Measurements from ENCODE around the gene ADAMTS17. TPM values are rescaled to one million over a fixed set of nuclear protein-coding genes. Genes with fewer than 3 reads are reported as not detected.
A peak's percentile ranks its signal among the peaks of the same experiment; 100 is the strongest.
"Not testable (repeated sequence)": the region's sequence is repeated elsewhere in the genome, so short reads cannot be mapped to it uniquely, and the experiment has no call there.

Gene ADAMTS17
- polyA plus RNA-seq, 10 donors = 3.6 to 8.1 (median 5.5) TPM

DNA sequence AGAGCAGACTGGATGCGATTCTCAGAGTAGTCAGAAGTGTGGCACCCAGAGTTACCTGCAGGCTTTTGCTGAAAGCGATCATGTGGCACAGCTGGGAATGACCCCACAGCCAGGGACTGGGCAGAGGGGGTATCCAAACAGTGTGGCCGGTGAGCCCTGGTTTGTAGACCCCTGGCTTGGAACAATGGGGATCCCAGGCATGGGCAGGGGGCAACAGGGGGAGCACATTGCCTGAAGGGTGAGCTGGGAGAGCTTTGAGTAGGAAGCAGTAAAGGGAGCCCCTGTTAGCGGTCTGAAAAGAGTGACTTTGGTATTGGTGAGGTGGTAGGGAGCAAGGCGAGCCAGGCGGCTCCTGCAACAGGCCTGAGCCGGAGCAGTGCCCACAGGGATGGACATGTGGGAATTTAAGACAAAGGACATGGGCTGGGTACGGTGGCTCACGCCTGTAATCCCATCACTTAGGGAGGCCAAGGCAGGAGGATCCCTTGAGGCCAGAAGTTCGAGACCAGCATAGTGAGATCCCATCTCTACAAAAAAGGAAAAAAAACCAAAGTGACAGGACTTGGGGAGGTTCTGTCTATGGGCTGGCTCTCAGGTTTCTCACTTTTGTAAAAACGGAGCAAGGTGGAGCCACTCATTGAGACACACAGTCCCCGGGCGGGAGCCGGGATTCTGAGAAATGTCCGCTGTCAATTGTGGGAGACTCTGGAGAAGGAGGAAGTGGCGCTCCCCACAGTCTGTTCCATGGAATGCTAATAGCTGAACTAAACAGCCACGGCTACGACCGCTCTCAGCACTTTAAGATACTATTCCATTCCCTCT, 384.7 kb downstream of the ADAMTS17 start:
- DNase-seq = no peak

DNA sequence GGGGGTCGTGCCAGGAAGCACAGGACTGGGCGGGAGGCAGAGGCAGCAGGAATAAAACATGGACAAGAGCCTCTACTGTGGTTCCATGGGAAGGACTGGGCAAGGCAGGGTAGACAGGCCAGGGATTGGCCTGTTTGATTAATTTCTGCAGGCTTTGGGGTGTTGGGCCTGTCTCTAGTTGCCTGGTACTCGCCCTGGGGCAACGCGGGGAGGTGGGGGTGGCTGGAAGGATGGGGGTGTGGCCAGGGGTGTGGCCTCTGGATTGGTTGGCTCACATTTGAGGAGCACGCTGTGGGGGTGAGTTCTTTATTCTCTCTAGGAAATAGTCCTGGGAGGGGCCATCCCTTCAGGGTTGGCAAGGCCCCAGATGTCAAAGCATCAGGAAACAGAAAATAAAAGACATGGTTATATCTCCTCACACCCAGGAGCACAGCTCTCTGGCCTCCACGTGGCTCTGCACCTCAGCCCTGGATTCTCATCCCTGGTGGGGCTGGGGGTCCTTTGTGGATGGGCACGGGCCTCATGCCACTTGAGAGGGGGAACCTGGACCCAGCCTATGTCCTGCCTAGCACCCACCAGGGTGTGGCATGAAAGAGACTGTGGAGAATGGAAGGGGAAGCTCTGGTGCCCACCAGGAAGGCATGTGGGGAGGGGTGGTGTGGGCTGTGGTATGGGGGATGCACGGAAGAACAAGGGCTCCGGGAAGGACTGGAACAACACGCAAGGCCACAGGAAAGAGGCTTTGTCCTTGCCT, 385.6 kb downstream of the ADAMTS17 start:
- no peak for DNase-seq

DNA sequence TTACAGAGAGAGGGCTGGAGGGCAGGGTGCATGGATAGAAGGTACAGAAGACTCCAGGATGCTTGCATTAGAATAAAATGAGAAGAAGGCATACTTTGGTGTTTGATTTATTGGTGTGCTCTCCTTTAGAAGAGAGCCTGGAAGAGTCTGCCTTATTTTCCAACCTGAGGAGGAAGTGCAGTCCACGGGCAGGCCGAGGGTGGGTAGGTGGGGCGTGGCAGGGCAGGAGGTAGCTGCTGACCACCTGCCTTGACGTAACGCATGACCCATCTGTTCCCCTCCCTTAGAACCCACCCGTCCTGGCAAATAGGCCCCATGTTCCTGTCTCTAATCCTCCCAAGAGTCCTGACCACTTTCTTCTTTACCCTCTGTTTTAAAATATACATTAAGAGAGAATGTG, 386.2 kb downstream of the ADAMTS17 start:
- DNase-seq = no peak

DNA sequence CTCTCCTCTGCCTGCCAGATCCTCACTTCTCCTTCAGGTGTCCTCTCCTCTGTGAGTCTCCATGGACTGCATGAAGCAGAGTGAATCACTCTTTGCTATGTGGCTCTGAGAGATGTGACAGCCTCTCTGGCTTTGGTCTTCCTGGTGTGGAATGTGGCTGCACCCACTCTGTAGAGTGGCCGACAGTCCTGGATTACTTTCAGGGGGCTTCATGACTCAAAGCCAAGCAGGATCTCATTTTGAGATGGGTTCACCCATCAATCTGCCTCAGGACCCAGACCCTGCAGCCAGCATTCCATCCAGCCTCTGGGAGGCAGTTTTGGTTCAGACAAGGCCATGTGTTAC, 386.6 kb downstream of the ADAMTS17 start:
- DNase-seq = no peak

DNA sequence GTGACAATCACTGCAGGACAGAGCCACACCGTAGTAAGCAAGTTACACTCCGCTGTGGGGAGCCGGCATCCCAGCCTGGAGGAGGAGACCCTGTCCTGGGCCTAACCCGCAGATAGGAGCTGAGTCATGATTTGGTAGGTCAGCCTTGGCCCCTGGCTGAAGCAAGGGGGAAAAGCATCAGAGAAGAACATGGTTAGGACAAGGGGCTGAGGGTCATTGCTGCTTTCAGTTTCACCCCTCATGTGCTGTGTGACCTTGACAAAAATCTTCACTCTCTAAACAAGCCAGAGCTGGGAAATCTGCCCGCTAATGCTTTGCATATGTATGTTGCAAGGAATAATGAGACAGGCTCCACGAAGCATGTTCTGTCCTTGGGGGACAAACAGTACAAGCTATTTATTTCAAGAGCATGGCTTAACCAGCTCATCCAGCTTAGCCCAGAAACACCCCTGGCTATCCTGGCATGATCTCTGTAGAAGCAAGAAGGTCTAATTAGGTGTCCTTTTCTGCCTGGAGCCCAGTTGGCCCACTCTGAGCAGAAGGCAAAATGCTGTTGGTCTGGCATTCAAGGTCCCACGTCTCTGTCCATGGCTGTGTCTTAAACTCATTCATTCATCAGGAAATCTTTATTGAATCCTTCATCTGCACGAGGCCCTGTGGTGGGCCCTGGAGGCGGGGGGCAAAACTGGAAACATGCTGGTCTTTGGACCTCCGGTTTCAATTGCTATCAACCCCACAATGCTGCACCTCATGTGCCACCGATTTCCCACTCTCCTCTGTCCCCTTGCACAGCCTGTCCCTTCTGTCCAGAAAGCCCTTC, 387.2 kb downstream of the ADAMTS17 start:
- DNase-seq = peak; percentile 75 to 93 (median 85)

DNA sequence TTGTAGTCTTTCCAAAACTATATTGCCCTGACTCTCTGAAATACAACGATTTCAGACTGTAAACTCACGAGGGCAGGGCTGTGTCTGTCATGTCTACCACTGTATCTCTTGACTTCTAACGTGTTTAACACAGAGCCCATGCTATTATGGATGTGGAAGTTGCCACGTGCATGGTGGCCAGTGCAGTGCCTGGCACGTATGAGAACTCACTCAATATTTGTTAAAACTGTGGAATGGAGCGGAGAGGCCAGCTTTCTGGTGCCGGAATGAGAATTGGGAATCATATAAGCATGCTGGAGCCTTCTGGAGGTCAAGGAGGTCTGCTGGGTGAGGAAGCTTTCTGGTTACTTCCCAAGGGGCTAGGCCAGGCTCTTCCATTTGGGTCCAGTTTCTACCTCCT, 387.9 kb downstream of the ADAMTS17 start:
- no peak for DNase-seq

DNA sequence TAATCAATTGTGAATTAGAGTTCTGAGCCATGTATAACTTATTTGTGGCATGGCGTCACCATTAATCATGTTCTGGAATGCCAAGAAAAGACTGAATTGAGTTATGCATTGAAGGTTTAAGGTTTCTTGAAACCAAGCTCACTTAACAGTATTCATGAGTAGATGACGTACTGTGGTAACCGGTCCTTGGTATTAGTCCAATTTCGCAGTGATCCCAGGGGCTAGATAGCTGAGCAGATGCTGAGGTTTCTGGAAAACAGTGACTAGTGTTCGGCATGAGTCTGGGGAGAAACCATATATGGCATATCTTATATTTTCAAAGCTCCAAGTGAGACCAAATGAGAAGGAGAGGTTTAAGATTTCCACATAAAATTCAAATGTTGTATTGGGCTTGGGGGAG, 390.3 kb downstream of the ADAMTS17 start:
- DNase-seq = peak; percentile 53 to 84 (median 68)

DNA sequence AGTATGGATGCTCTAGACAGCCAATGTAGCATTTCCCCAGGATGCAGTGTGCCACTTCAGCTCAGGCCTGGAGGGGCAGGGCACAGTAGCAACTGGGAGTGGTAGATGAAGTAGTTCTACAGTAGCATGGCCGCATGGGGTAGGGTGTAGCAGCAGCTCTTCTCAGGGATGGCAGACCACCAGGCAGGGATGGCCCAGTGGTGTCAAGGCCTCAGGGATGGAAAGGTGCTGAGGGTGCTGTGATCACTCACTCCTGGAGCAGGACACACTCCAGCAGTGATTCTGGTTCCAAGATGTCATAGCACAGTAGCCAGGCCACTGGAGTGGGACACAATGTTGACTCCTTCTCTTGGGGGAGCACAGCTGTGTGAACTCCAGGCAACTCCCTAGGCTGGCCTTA, 397.6 kb downstream of the ADAMTS17 start:
- DNase-seq = no peak

DNA sequence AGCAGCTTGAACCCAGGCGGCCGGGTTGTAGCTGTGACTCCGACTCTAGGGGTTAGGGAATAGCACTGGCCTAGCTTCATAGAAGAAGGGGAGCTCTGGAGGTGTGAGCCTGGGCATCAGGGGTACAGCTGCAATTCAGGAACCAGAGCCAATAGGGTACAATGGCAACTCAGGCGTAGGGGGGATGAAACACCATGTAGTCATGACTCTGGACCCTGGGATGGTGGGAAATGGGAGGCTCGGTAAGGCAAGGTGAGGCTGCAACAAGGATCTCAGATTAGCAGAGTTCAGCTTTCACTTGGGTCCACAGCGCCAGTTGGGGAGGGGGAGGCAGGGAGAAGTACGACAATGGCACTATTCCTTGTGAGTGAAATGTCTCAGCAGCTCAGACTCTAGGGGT, 398.3 kb downstream of the ADAMTS17 start:
- DNase-seq = no peak

DNA sequence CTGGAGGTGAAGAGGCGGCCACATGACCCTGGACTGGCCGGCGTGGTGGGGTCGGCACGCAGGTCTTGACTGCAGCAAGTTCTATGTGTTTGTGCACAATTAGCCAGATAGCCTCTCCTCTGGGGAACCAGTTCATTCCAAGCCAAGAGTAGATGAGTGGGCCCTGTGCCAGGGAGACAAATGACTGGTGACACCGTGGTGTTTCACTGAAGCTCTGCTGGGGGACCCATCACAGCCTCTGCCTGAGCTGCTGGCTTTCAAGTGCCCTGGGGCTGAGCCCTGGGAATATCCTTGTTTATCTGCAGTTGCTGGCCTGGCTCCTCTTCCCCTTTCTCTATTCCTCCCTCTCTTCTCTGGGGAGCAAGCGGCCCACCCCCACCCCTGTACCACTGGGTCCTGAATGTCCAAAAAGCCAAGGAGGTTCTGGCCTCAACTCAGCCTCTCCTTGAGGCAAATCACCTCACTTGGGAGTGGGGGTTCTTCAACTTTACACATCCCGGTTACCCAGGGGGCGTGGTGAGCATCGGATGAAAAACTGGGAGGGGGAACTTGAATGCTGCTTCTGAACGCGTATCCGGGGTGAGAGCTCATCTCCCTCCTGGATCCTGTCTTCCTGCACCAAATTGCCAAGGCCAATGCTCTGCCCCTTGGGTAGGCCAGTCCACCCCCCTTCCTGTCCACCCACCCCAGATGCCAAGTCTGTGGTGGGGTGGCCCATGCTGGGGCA, 408.9 kb downstream of the ADAMTS17 start:
- DNase-seq = no peak

DNA sequence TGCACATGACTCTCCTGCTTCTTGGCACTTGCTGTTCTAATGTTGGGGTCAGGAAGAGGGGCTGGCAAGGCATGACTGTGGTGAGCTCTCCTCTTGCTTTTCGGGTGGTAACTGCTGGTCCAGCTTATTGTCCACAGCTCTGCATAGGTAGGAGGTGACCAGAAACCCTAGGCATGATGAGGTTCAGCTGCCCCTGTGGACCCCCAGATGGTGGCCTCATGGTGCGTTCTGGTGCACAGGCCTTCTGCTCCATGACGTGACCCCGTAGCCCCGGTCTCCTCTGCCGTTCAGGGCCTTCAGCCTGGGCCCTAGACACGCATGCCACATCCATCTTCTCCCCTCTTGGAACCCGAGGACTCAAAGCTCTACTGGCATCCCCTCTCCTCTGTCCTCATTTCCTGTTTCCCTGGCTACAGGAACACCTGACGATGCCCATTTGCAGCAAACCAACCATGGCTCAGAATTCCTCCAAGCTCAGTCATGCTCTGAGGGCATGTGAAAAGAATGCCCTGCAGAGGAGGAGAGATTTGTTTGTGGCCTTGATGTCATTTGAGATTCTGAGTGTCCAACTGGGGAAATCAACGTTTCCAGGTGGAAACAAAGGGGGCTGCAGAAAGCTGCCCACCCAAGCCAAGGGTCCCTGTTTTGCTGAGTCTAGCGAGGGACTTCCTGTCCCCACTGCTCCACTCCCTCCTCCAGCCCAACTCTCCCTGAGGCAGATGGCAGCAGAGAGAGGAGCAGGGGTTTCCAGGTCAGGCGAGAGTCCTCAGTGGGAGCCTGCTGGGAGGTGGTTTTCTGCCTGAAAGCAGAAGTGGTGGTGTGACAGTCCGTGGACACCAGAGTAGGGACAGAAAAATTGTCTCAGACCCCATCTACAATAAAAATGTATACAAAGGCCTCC, 409.8 kb downstream of the ADAMTS17 start:
- DNase-seq = no peak

DNA sequence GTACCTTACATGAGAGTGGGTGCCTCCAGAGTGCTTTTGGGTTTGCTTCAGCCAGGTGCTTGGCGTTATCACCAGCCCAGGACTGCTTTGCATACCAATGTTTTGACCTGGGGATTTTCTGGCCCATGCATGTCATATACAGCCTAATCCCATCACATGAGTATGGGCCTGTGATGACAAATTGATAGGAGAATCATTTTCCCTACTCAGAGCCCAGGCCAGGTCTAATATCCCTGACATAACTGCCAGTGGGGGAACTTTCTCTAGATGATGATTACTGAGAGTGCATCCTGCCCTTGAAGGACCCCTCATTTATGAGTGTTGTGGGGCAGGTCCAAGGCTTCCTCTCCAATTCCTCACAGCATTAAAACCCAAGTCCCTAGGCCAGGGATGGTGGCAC, 411.1 kb downstream of the ADAMTS17 start:
- no peak for DNase-seq

DNA sequence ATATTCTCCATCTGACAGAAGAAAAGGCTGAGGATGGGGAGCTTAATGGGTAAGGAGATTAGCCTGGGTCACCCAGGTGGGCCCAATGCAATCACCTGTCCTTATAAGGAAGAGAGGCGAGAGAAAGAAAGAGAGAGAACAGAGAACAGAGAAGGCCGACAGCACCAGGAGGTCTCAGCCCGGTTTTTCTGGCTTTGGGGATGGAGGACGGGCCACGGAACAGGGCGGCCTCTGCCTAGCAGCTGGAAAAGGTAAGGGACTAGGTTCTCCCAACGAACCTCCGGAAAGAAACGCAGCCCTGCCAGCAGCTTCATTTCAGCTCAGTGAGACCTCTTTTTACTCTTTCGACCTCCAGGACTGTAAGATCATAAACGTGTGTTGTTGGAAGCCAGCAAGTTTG, 412.5 kb downstream of the ADAMTS17 start:
- no peak for DNase-seq

DNA sequence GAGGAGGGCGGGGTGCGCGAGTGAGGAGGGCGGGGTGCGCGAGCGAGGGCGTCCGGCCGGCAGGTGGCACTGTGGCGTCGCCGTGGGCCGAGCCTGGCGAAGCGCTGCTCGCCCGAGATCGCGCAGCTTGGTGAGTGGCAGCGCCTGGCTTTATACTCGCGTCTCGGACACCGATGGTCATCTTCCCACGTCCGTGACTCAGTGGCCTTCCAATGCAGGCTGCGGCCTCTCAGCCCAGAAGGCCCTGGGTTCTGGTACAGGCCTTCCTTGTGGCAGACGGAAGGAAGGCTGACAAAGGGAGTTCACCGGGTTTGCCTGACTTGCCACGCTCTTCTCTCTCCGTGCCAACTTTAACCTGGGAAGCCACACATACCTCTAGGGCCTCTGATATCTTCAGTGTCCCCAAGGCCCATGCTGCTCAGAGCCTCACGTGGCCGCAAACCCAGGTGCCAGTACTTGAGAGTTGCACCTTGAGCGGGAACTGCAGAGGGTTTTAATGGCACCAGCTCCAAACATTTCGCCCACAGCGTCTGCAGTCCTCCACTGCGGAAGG, 413.3 kb downstream of the ADAMTS17 start:
- peak; percentile 71 to 95 (median 89) for DNase-seq

DNA sequence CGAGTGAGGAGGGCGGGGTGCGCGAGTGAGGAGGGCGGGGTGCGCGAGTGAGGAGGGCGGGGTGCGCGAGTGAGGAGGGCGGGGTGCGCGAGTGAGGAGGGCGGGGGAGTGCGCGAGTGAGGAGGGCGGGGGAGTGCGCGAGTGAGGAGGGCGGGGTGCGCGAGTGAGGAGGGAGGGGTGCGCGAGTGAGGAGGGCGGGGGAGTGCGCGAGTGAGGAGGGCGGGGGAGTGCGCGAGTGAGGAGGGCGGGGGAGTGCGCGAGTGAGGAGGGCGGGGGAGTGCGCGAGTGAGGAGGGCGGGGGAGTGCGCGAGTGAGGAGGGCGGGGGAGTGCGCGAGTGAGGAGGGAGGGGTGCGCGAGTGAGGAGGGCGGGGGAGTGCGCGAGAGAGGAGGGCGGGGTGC, 415.2 kb downstream of the ADAMTS17 start:
- not testable (repeated sequence) for DNase-seq

DNA sequence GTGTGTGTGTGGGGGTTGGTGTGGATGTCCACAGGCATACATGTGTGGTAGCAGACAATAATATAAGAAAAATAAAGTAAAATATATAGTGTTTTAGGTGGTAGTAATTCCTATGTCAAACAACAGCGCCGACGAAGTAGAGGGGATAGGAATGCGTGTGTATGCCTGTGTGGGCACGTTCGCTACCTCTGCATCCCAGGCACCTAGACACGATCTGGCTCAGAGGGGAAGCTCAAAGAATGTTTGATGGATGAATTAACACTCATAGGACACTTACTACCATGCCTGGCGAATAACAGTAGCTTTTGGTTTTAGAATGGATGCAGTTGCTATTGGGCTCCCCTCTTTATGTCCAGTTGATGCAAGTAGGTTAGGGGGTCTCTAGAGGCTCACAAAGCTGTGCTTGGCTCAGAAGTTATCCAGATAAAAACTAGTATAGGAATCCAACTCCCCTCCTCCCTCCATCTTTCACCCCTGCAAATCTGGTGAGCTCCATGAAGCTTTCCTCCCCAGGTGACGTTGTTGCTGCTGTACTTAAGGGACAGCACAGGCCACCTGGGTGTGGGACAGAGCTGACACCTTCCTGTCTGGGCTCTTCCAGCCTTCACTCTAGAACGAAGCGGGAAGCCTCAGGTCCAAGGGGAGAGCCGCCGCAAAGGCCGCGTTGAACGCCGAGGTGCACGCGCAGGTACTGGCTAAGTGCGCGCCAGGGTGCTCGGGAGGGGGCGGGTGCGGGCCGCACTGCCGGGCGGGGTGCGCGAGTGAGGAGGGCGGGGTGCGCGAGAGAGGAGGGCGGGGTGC, 415.9 kb downstream of the ADAMTS17 start:
- DNase-seq = peak in 2 of 3 donors; percentile 26 to 79

DNA sequence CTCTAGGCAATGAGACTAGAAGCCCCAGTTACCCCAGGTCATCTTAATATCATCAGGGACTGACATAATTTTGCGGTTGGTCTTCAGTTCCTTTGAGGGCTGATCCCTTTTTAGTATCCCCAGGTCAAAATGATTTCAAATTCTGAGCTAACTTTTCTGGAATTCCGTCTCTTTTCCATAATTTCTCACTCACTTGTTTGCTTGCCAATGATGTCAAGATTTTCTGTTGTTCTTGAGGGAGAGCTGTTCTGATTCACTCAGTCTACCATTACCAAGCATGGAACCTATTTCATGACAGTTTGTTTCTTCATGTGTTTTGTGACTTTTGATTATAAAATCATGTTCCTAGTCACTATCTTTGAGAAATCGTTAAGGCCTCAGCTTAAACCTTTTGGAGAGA, 418.1 kb downstream of the ADAMTS17 start:
- DNase-seq = no peak
